ENCODE measurements around the gene KY.

Gene KY

DNA sequence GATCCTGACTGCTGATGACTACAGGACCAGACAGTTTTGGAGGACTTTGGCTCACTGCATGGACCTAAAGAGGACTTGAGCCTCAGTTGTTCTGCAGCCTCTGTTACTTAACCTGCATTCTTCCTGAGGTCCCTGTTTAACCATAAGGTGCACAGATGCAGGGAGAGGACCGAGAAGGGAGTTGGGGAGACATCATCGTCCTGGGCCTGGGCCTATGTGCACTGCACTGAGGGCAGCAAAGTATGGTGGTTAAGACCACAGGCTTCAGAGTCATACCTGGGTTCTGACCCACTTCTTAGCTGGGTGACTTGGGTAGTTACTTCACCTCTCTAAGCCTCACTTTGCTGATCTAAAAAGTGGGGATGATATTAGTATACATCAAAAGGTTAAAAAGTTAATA, 21.9 kb downstream of the KY start:
- H3K4me3 ChIP-seq (ENCODE audit: low read depth, low read length) = no peak overlapping the region
- no peak for DNase-seq (ENCODE audit: low read depth)
- TF ChIP-seq POLR2A (IDR thresholded peaks at IDR 0.05; ENCODE audit: extremely low read depth, insufficient read length) (no peak), MYC (IDR thresholded peaks at IDR 0.05; ENCODE audit: low read depth, low read length) (no peak)
- TF ChIP-seq, protein P1, sequence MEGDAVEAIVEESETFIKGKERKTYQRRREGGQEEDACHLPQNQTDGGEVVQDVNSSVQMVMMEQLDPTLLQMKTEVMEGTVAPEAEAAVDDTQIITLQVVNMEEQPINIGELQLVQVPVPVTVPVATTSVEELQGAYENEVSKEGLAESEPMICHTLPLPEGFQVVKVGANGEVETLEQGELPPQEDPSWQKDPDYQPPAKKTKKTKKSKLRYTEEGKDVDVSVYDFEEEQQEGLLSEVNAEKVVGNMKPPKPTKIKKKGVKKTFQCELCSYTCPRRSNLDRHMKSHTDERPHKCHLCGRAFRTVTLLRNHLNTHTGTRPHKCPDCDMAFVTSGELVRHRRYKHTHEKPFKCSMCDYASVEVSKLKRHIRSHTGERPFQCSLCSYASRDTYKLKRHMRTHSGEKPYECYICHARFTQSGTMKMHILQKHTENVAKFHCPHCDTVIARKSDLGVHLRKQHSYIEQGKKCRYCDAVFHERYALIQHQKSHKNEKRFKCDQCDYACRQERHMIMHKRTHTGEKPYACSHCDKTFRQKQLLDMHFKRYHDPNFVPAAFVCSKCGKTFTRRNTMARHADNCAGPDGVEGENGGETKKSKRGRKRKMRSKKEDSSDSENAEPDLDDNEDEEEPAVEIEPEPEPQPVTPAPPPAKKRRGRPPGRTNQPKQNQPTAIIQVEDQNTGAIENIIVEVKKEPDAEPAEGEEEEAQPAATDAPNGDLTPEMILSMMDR (IDR thresholded peaks at IDR 0.05; ENCODE audit: low read depth, low read length) = no peak
- TF ChIP-seq, protein P2, sequence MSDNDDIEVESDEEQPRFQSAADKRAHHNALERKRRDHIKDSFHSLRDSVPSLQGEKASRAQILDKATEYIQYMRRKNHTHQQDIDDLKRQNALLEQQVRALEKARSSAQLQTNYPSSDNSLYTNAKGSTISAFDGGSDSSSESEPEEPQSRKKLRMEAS (IDR thresholded peaks at IDR 0.05; ENCODE audit: low read depth, low read length) = no peak

DNA sequence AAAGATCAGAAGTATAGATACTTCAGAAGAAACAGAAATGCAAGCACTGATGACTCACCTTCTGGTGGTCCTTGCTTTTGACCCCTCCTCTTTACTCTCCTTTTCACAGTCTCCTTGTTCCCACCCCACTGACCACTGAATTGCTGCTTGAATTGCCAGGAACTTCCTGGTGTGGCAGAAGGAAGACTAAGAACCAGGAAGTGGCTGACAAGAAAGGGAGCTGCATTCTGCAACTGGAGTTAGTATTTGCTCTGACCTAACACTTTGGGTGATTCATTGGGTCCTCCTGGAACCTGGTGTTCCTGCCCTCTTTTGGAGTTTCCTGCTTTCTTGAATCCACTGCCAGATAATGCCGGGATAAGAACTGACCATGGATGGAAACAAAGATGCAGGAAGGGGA, 23.0 kb downstream of the KY start:
- TF ChIP-seq MYC (IDR thresholded peaks at IDR 0.05; ENCODE audit: low read depth, low read length) (no peak), POLR2A (IDR thresholded peaks at IDR 0.05; ENCODE audit: extremely low read depth, insufficient read length) (no peak)
- TF ChIP-seq, protein P2 (IDR thresholded peaks at IDR 0.05; ENCODE audit: low read depth, low read length) = no peak
- TF ChIP-seq, protein P1 (IDR thresholded peaks at IDR 0.05; ENCODE audit: low read depth, low read length) = no peak
- DNase-seq (ENCODE audit: low read depth) = peak; percentile 36
- H3K4me3 ChIP-seq (ENCODE audit: low read depth, low read length) = no peak overlapping the region

DNA sequence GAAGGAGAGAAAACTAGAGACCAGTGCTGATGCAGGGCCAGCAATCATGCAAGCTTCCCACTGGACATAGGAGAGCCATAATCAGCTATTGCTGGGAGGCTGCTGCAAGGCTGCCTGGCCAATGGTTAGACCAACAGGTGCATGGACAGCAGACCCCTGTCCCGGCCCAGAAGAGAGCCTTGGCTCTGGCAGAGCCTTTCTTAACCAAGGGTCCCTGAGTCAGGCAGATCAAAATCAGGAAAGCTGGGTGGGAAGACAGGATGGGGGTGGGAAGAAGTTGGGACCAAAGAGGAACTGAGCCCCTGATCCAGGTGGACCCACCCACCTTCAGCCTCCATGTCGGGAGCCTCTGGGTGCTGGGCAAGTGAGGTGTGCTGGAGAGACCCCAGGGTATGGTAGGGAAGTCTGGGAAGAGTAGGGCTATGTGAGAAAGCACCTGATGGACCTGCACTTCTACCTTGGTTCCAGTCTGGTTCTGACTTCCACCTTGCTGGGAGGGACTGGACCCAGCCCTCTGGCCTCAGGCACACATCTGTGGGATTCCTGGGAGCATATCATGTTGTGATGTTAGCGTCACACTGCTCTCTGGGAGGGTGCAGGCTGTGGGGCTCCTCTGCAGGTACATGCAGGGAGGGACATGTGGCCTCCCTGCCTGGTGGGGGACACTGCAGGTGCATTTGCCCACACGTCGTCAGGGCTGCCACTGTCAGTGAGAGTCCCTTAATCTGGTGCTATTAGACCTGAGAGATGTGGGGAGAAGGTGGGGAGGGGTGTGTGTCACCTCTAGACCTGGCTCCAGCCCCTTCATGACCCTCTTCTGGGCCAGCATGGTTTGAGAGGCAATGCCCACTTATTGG, 24.7 kb downstream of the KY start:
- no peak overlapping the region for H3K4me3 ChIP-seq (ENCODE audit: low read depth, low read length)
- DNase-seq (ENCODE audit: low read depth) = no peak
- TF ChIP-seq, protein P2 (IDR thresholded peaks at IDR 0.05; ENCODE audit: low read depth, low read length) = no peak
- TF ChIP-seq MYC (IDR thresholded peaks at IDR 0.05; ENCODE audit: low read depth, low read length) (no peak), POLR2A (IDR thresholded peaks at IDR 0.05; ENCODE audit: extremely low read depth, insufficient read length) (no peak)
- TF ChIP-seq, protein P1 (IDR thresholded peaks at IDR 0.05; ENCODE audit: low read depth, low read length) = no peak

DNA sequence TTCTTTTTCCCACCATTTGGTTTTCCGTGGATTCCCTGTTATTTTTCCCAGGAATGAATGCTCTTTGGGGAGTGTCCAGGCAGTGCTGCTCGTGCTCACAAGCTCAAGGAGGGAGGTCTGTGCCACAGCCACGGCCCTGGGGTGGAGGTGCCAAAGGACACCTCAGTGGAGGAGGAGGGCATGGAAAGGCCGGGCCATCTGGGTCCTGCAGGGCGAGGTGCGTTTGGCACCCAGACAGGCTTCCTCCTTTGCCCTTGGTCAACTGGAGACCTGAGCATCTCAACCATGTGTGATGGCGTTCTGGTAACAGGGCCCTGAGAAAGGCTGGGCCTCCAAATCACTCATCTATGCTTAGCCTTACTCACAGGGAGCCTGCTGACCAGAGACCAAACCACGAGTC, 25.4 kb downstream of the KY start:
- no peak for DNase-seq (ENCODE audit: low read depth)
- H3K4me3 ChIP-seq (ENCODE audit: low read depth, low read length) = no peak overlapping the region
- TF ChIP-seq, protein P2 (IDR thresholded peaks at IDR 0.05; ENCODE audit: low read depth, low read length) = no peak
- no peak for TF ChIP-seq POLR2A (IDR thresholded peaks at IDR 0.05; ENCODE audit: extremely low read depth, insufficient read length)
- no peak for TF ChIP-seq MYC (IDR thresholded peaks at IDR 0.05; ENCODE audit: low read depth, low read length)
- TF ChIP-seq, protein P1 (IDR thresholded peaks at IDR 0.05; ENCODE audit: low read depth, low read length) = no peak

DNA sequence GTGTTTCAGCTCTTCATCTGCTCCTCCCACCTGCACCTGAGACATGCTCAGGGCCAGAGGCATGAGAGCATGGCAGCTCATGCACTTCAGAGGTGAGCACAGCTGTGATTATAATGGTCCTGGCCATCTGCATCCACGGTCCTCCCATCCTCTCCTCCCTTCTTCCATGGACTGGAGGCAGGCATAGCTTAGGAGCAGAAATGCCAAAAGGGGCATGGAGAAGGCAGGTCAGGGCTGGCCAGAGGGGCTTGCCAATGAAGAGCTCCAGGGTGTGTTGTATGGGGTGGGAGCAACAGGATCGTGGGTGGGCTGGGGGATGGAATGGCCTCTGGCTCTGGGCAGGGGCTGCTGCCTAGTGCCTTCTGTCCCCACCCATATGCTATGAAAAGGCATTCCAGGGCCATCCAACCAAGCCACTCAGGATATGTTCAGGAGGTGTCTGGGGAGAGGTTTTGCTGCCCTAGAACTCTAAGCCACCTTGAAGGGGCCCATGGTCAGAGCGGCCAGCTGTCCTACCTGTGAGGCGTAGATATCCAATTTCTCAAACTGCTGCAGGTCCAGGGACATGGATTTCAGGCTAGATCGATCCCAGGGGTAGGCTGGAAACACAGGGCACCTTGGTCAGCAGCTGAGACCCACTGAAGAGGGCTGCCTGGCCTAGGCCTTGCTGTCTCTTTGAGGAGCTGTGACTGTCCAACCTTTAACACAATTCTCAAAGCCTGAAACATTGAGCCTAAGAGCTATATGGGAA, 26.1 kb downstream of the KY start:
- DNase-seq (ENCODE audit: low read depth) = no peak
- TF ChIP-seq MYC (IDR thresholded peaks at IDR 0.05; ENCODE audit: low read depth, low read length) = no peak
- TF ChIP-seq, protein P2 (IDR thresholded peaks at IDR 0.05; ENCODE audit: low read depth, low read length) = no peak
- TF ChIP-seq POLR2A (IDR thresholded peaks at IDR 0.05; ENCODE audit: extremely low read depth, insufficient read length) = no peak
- H3K4me3 ChIP-seq (ENCODE audit: low read depth, low read length) = no peak overlapping the region
